Neutrophil (primary cell): ENCODE measurements around the gene TMEM151A.

Experiments
- H3K27ac ChIP-seq: fragments of 200-600 bp; sonication (generic); 2 replicates; pipeline ENCODE4 v1.5.1; 2016; ENCODE audit warnings: mild to moderate bottlenecking, moderate library complexity
- H3K27me3 ChIP-seq: fragments of 200-600 bp; sonication (generic); 2 replicates; pipeline ENCODE4 v1.6.0; 2016; ENCODE audit warnings: mild to moderate bottlenecking
- H3K36me3 ChIP-seq: fragments of 200-600 bp; sonication (generic); 2 replicates; pipeline ENCODE4 v1.5.1; 2017
- H3K4me1 ChIP-seq, 2 experiments: fragments of 200-600 bp in 1 of 2; sonication (generic) in 1 of 2; 1 replicate in 1 of 2; 2 replicates in 1 of 2; pipeline versions ENCODE4 v1.5.1 to v1.6.1; 2013 to 2016; ENCODE audit warnings: low read depth in 1 of 2, low read length in 1 of 2, mild to moderate bottlenecking in 1 of 2, moderate library complexity in 1 of 2; ENCODE audit not compliant: control insufficient read depth in 1 of 2, insufficient read depth in 1 of 2
- H3K4me3 ChIP-seq, 2 experiments: fragments of 200-600 bp in 1 of 2; sonication (generic) in 1 of 2; 1 replicate in 1 of 2; 2 replicates in 1 of 2; pipeline ENCODE4 v1.5.1; 2013 to 2016; ENCODE audit warnings: low read depth in 1 of 2, low read length in 1 of 2, mild to moderate bottlenecking in 1 of 2, moderate library complexity in 1 of 2
- H3K9me3 ChIP-seq: fragments of 200-600 bp; sonication (generic); 2 replicates; pipeline ENCODE4 v1.5.1; 2016
- CTCF ChIP-seq: fragments of 200-600 bp; sonication (generic); IDR thresholded peaks from 2 replicates; pipeline ENCODE4 v1.5.1; 2016; ENCODE audit warnings: antibody characterized with exemption

The TMEM151A gene

GRCh38 chr11:66323684-66324083 lies 32.0 kb downstream of the TMEM151A start:
- peaks cover 3 to 6% of the 10 kb centered on the region in 2 experiments for H3K4me1 ChIP-seq

GRCh38 chr11:66324664-66325063 lies 33.0 kb downstream of the TMEM151A start:
- Histone ChIP-seq H3K27me3 (peaks cover 8% of the 10 kb centered on the region), H3K9me3 (no peaks in the 10 kb centered on the region), H3K4me1 (peaks cover 4 to 5% of the 10 kb centered on the region in 2 experiments), H3K36me3 (no peaks in the 10 kb centered on the region), H3K4me3 (no peak overlapping the region), H3K27ac (no peak overlapping the region)
- no peak for TF ChIP-seq CTCF

More at GRCh38 chr11:66323684-66324083, 32.0 kb downstream of the TMEM151A start:
- no peak for TF ChIP-seq CTCF
- Histone ChIP-seq H3K4me3 (no peak overlapping the region), H3K27me3 (peaks cover 4% of the 10 kb centered on the region), H3K9me3 (no peaks in the 10 kb centered on the region), H3K36me3 (no peaks in the 10 kb centered on the region), H3K27ac (no peak overlapping the region)

GRCh38 chr11:66325263-66325671 lies 33.6 kb downstream of the TMEM151A start:
- H3K4me1 ChIP-seq = peaks cover 4 to 5% of the 10 kb centered on the region in 2 experiments
- H3K9me3 ChIP-seq = no peaks in the 10 kb centered on the region
- H3K27me3 ChIP-seq = peaks cover 8% of the 10 kb centered on the region
- TF ChIP-seq CTCF = no peak
- H3K4me3 ChIP-seq = no peak overlapping the region
- no peaks in the 10 kb centered on the region for H3K36me3 ChIP-seq
- H3K27ac ChIP-seq = no peak overlapping the region

- Histone ChIP-seq H3K4me3 (no peak overlapping the region), H3K36me3 (no peaks in the 10 kb centered on the region), H3K27ac (no peak overlapping the region), H3K27me3 (peaks cover 8% of the 10 kb centered on the region), H3K9me3 (no peaks in the 10 kb centered on the region), H3K4me1 (peaks cover 4 to 5% of the 10 kb centered on the region in 2 experiments)
- no peak for TF ChIP-seq CTCF
These were observed 34.8 kb downstream of the TMEM151A start for GRCh38 chr11:66326261-66327111.

GRCh38 chr11:66327171-66328030 lies 35.7 kb downstream of the TMEM151A start:
- Histone ChIP-seq H3K36me3 (no peaks in the 10 kb centered on the region), H3K4me1 (peaks cover 4 to 5% of the 10 kb centered on the region in 2 experiments), H3K27me3 (peaks cover 8% of the 10 kb centered on the region), H3K4me3 (no peak overlapping the region), H3K9me3 (no peaks in the 10 kb centered on the region), H3K27ac (no peak overlapping the region)
- TF ChIP-seq CTCF = no peak
